CD4-positive, alpha-beta T cell (primary cell): ENCODE data around the gene ATP2A3. TPM values are rescaled to one million over a fixed set of nuclear protein-coding genes. Genes with fewer than 3 reads are reported as not detected.

Source experiments
- ATAC-seq: fragments of 200-7000 bp; cut with Tn5 transposase; one replicate; pipeline ENCODE4 v1.10.0; 2022; ENCODE audit warnings: mild to moderate bottlenecking; ENCODE audit not compliant: poor library complexity
- CTCF ChIA-PET: fragments of 350-600 bp; sonication (Branson Sonifier 250); formaldehyde crosslinking; loops from one replicate; lab custom pipeline; 2021; ENCODE audit warnings: antibody characterized with exemption, inconsistent platforms; lab: Charles Lee
- POLR2A ChIA-PET: fragments of 350-600 bp; sonication (Branson Sonifier 250); formaldehyde crosslinking; loops from one replicate; lab custom pipeline; 2021; ENCODE audit warnings: antibody characterized with exemption, inconsistent platforms; lab: Charles Lee
- DNase-seq, 14 experiments: peaks; one replicate each; pipeline ENCODE4 v3.0.0-alpha.2; 2013 to 2020; ENCODE audit warnings: mixed read lengths in 2 of 14
- H3K27ac ChIP-seq, 2 donors: one replicate each; pipeline versions ENCODE4 v1.5.1 to v1.7.0; 2013; ENCODE audit warnings: low read length in 2 of 2, low read depth in 1 of 2, mild to moderate bottlenecking in 1 of 2
- H3K27me3 ChIP-seq, 2 experiments: 1 replicate in 1 of 2; 2 replicates in 1 of 2; pipeline versions ENCODE4 v1.6.1 to v1.7.0; 2013; ENCODE audit warnings: low read length in 2 of 2, control low read depth in 1 of 2, mild to moderate bottlenecking in 1 of 2, moderate library complexity in 1 of 2; ENCODE audit not compliant: insufficient read depth in 2 of 2, control insufficient read depth in 1 of 2
- H3K36me3 ChIP-seq: one replicate; pipeline ENCODE4 v1.6.1; 2013; ENCODE audit warnings: low read length, control low read depth; ENCODE audit not compliant: insufficient read depth
- H3K4me1 ChIP-seq: one replicate; pipeline ENCODE4 v1.6.1; 2013; ENCODE audit warnings: low read length, control low read depth; ENCODE audit not compliant: insufficient read depth
- H3K4me3 ChIP-seq: one replicate; pipeline ENCODE4 v1.5.1; 2013; ENCODE audit warnings: mild to moderate bottlenecking, low read length, moderate library complexity
- H3K9me3 ChIP-seq, 2 experiments: 1 replicate in 1 of 2; 2 replicates in 1 of 2; pipeline versions ENCODE4 v1.6.1 to v1.7.0; 2013; ENCODE audit warnings: low read length in 2 of 2, mild to moderate bottlenecking in 2 of 2, control low read depth in 1 of 2, moderate library complexity in 1 of 2; ENCODE audit not compliant: control insufficient read depth in 1 of 2, insufficient read depth in 1 of 2
- H3K27ac Mint-ChIP-seq: one replicate; pipeline ENCODE4 v1.8.0; 2020; ENCODE audit warnings: mixed read lengths
- H3K27me3 Mint-ChIP-seq: one replicate; pipeline ENCODE4 v1.8.0; 2021; ENCODE audit warnings: mixed read lengths
- H3K36me3 Mint-ChIP-seq: one replicate; pipeline ENCODE4 v1.8.0; 2021; ENCODE audit warnings: low read depth, mixed read lengths
- H3K4me1 Mint-ChIP-seq: one replicate; pipeline ENCODE4 v1.8.0; 2021; ENCODE audit warnings: low read depth, mixed read lengths
- H3K4me3 Mint-ChIP-seq: one replicate; pipeline ENCODE4 v1.8.0; 2020; ENCODE audit warnings: mild to moderate bottlenecking, mixed read lengths
- H3K9me3 Mint-ChIP-seq: one replicate; pipeline ENCODE4 v1.8.0; 2020; ENCODE audit warnings: mixed read lengths
- intact Hi-C, 2 experiments: fragments of 100-400 bp; cut with DNase I in 1 of 2; cut with micrococcal nuclease in 1 of 2; formaldehyde crosslinking; loops; one replicate each; pipeline versions ENCODE4 v1.15.1 to v1.9.0; 2023 to 2025; cut with DNase I, micrococcal nuclease
- total RNA-seq, 174 experiments: library from RNA in 2 of 174; stranded (reverse) in 2 of 174; gene quantifications; one replicate each; pipeline ENCODE4 v1.2.3 and lab custom pipeline; 2021 to 2026
- TF ChIP-seq, protein P1 (sequence below): fragments of 200-600 bp; IDR thresholded peaks from one replicate; pipeline ENCODE4 v1.8.0; 2022; ENCODE audit warnings: antibody characterized with exemption, mild to moderate bottlenecking

Gene ATP2A3
- total RNA-seq, 2 experiments from 2014 or later = 197 to 199 TPM

GRCh38 chr17:3956327-3956957 is 7.8 kb downstream of the ATP2A3 start:
- Mint-ChIP-seq H3K9me3 (no peaks in the 10 kb centered on the region), H3K4me1 (peaks cover 52% of the 10 kb centered on the region), H3K4me3 (peak overlapping the region; percentile 54), H3K27ac (peak overlapping the region; percentile 88), H3K36me3 (peaks cover 54% of the 10 kb centered on the region), H3K27me3 (no peaks in the 10 kb centered on the region)
- DNase-seq (no peak), ATAC-seq (no peak)
- CTCF ChIA-PET = no interaction called here
- H3K27me3 ChIP-seq = no peaks in the 10 kb centered on the region
- H3K9me3 ChIP-seq = no peaks in the 10 kb centered on the region
- H3K4me3 ChIP-seq = no peak overlapping the region
- H3K27ac ChIP-seq = no peak overlapping the region
- POLR2A ChIA-PET = no interaction called here
- TF ChIP-seq, protein P1, sequence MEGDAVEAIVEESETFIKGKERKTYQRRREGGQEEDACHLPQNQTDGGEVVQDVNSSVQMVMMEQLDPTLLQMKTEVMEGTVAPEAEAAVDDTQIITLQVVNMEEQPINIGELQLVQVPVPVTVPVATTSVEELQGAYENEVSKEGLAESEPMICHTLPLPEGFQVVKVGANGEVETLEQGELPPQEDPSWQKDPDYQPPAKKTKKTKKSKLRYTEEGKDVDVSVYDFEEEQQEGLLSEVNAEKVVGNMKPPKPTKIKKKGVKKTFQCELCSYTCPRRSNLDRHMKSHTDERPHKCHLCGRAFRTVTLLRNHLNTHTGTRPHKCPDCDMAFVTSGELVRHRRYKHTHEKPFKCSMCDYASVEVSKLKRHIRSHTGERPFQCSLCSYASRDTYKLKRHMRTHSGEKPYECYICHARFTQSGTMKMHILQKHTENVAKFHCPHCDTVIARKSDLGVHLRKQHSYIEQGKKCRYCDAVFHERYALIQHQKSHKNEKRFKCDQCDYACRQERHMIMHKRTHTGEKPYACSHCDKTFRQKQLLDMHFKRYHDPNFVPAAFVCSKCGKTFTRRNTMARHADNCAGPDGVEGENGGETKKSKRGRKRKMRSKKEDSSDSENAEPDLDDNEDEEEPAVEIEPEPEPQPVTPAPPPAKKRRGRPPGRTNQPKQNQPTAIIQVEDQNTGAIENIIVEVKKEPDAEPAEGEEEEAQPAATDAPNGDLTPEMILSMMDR = no peak
- peaks cover 59% of the 10 kb centered on the region for H3K4me1 ChIP-seq
- intact Hi-C loops = no loop called here
- peaks cover 76% of the 10 kb centered on the region for H3K36me3 ChIP-seq

- Histone ChIP-seq H3K27me3 (no peaks in the 10 kb centered on the region), H3K4me3 (no peak overlapping the region), H3K36me3 (peaks cover 82% of the 10 kb centered on the region), H3K27ac (no peak overlapping the region), H3K4me1 (peaks cover 51% of the 10 kb centered on the region), H3K9me3 (no peaks in the 10 kb centered on the region)
- ChIA-PET POLR2A (no interaction called here), CTCF (no interaction called here)
- DNase-seq = no peak
- no peak for ATAC-seq
- TF ChIP-seq, protein P1 = no peak
- H3K9me3 Mint-ChIP-seq = no peaks in the 10 kb centered on the region
- H3K27me3 Mint-ChIP-seq = no peaks in the 10 kb centered on the region
- intact Hi-C loops = no loop called here
- H3K4me1 Mint-ChIP-seq = peaks cover 43% of the 10 kb centered on the region
- no peak overlapping the region for H3K4me3 Mint-ChIP-seq
- no peak overlapping the region for H3K27ac Mint-ChIP-seq
- peaks cover 49% of the 10 kb centered on the region for H3K36me3 Mint-ChIP-seq
Measured at GRCh38 chr17:3955673-3955988, 8.6 kb downstream of the ATP2A3 start.

- H3K36me3 Mint-ChIP-seq = peaks cover 45% of the 10 kb centered on the region
- Histone ChIP-seq H3K27me3 (no peaks in the 10 kb centered on the region), H3K4me1 (peaks cover 46% of the 10 kb centered on the region), H3K27ac (no peak overlapping the region), H3K4me3 (no peak overlapping the region), H3K36me3 (peaks cover 82% of the 10 kb centered on the region), H3K9me3 (no peaks in the 10 kb centered on the region)
- peaks cover 38% of the 10 kb centered on the region for H3K4me1 Mint-ChIP-seq
- POLR2A ChIA-PET = interaction anchor here (0.8 to 1.0 kb wide), 2 partner anchors 10 to 11 kb away, joined by 3 to 4 read pairs; no protein-coding TSS in a partner anchor
- no peak overlapping the region for H3K4me3 Mint-ChIP-seq
- H3K9me3 Mint-ChIP-seq = no peaks in the 10 kb centered on the region
- CTCF ChIA-PET = no interaction called here
- DNase-seq (no peak), ATAC-seq (no peak)
- no peaks in the 10 kb centered on the region for H3K27me3 Mint-ChIP-seq
- TF ChIP-seq, protein P1 = no peak
- intact Hi-C loops = no loop called here
- H3K27ac Mint-ChIP-seq = no peak overlapping the region
Measured at GRCh38 chr17:3954976-3955672, 9.1 kb downstream of the ATP2A3 start.
